GM21367 (cell line): ENCODE data around the gene USP22.

ENCODE experiments used
- ATAC-seq: cut with Tn5 transposase; IDR thresholded peaks from one replicate; pipeline ENCODE4 v1.9.1; 2021; ENCODE audit not compliant: unreplicated experiment

Gene USP22

DNA sequence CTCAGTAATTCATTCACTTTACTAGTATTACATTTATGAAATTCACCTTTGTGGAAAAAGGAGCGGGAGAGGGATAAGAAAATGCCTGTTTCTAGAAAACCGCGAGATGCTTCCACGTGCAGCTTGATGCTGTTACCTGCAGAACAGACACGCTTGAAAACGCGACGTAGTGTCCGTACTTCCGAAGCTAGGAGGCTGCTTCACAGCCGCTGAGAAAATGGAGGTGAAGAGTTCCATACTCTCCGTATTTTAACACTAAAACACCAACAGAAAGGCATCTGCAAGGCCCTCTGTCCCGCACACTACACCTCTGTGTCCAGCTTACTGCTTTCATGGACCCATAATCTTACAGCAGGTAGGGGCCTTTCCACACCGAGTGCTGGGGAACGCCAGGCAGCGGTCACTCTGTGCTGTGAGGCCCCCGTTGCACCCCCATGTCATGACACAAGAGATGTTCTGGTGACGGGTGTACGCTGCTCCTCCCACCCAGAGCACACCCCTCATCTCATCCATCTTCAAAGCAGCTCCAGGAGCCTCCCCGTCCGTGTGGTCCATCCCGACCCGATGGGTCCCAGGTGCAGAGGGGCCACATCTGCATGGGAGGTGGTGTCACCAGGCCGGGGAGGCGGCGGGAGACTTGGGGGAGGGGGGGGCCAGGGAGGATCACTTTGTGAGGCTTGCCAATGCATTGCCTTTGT, 40.4 kb downstream of the USP22 start:
- no peak for ATAC-seq

DNA sequence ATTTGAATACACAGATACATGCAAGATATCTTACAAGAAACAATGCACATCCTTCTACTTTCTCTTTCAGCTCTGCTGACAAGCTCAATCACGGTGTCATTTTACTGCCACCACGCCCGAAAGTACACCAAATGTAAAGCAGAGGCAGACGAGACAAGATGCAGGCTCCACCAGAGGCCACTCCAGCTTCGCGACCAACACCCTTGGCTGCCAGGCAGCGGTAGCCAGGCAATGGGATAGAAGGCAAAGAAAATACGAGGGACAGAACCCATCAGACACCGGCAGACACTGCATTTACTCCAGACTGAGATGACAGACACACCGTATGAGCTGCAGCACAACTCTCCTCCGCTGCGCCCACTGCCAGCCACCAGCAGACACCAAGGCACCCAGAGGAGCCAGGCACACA, 41.0 kb downstream of the USP22 start:
- ATAC-seq, result no peak

DNA sequence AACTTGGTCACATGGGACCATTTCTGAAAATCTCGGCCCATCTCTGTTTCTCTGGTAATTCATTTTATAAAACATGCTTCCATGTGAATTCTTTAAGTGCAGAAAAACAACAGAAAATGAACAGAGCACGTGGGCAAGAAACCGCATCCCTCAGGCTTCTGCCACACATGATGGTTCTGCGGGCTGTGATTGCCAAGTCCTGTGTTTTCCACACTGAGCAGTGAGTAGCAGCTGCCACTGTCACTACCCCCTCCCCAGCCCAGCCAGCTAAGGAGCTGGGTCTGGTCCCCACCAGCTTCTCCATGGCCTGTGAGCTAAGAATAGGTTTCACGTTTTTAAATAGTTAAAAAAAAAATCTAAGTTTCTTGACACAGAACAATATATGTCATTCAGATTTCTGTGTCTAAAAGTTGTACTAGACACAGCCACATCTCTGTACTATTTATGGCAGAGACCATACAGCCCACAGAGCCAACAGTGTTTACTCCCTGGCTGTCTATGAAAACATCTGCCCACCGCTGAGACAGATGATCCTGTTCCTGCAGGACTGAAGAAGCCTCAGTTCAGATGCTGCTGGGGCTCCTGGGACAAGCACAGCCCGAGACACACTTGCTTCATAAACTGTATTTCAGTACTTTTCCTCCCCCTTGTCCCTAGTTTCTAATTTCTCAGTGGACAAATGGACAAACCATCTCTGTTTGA, 41.5 kb downstream of the USP22 start:
- no peak for ATAC-seq

DNA sequence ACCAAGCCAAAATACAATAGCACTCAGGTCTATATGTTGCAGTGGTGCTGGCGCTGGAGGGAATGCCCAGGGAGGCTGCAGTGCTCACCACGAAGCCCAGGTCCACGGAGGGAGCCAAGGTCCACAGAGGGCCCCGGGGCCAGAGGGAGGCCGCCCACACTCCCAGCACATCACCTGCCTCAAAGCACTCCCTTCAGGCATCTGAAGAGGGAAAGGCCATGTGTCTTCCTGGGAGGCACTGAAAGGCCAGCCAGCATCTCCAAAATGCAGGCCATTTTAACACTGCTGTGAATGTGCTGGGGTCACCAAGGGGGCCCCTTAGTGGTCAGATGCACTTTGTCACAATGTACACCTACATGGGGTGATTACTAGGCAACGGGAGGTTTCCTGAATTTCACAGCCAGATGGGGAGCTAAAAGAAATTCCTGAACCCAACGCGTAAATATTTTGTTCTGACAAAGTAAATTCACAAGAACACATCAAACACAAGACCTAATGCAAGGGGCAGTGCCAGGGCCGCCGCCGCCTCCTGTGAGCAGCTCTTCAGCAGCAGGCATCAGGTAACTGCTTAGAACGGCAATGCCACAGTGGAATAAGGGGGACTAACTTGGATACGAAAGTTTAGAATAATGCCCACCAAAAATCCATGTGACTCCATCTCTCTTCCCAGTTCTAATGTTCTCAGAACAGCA, 42.8 kb downstream of the USP22 start:
- ATAC-seq, result no peak

DNA sequence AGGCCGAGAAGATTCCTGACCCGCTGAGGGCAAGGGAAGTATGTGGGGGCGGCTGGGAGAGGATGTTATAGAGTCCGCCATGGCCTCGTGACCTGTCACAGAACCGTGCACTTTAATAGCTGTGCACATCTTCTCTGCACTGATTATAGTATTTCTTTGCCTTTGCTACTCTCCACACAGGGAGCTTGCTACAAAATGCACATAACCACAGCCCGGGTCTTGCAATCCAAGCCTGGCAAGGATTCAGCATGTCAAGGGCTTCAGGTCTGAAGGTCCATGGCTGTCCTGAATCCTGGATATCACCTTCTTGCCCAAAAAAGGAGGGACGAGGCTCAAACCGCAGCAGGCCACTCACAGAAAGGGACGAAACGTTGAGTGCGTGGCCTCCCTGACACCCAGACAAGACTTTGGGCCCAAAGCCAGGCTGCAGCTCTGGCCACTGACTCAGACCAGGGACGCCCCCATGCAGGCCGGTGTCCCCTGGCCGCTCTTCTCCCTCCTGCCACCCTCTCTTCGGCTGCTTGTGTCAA, 43.7 kb downstream of the USP22 start:
- no peak for ATAC-seq

DNA sequence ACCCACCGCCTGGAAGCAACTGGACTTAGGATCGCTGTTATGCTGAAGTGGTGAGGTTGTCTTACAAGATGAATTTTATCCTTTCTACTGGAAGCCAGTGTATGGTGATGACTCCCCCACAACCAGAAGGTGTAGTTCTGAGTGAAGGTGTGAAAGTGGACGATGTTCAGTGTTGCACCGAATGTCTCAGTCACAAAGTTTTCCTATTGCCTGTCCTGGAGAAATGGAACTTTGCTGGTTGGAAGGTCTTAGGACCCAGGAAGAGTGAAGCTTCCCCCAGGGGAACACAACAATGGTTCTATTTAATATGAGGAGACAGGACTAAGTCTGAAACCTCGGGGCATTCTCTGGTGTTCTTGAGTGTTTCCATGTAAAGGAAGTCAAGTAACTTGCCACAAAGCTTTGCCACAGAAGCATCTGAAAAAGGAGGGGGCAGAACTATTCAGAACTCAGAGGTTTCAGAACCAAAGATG, 44.2 kb downstream of the USP22 start:
- ATAC-seq, result no peak

DNA sequence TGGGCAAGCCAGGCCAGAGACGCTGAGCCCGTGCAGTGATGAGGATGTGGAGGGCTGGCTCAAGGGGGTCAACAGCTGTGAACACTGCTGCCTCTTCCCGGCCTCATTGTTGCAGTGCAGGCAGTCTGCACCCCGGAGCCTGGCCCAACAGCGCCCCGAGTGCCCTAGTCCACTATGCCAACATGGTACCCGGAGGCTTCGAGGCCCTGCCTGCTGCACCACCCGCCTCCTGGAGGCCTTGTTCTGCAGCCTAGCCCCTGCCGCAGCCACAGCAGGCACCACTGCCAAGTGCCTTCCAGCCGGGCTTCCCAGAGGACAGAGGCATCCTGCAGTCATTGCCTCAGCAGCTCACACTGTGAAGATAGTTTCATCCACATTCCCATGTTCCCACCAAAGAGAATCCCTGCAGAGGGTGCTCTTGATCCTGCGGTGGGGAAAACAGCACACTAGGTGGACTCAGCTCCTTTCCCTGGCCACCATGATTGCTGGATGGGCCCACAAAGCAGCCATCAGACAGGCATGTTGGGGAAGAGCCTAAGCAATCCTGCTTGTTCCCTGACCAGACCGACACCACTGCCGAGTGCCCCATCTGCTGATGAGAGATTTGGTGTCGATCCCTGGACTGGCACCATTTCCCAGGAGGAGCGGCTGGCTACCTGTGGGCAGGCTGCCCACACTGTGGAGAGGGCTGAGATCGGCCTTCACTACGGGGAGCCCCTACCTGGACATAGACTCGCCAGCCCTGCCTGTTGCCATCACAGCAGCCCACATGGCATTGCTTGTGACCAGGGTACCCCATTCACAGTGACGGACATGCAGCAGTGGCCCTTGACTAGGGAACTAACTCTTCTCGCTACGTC, 44.9 kb downstream of the USP22 start:
- no peak for ATAC-seq

DNA sequence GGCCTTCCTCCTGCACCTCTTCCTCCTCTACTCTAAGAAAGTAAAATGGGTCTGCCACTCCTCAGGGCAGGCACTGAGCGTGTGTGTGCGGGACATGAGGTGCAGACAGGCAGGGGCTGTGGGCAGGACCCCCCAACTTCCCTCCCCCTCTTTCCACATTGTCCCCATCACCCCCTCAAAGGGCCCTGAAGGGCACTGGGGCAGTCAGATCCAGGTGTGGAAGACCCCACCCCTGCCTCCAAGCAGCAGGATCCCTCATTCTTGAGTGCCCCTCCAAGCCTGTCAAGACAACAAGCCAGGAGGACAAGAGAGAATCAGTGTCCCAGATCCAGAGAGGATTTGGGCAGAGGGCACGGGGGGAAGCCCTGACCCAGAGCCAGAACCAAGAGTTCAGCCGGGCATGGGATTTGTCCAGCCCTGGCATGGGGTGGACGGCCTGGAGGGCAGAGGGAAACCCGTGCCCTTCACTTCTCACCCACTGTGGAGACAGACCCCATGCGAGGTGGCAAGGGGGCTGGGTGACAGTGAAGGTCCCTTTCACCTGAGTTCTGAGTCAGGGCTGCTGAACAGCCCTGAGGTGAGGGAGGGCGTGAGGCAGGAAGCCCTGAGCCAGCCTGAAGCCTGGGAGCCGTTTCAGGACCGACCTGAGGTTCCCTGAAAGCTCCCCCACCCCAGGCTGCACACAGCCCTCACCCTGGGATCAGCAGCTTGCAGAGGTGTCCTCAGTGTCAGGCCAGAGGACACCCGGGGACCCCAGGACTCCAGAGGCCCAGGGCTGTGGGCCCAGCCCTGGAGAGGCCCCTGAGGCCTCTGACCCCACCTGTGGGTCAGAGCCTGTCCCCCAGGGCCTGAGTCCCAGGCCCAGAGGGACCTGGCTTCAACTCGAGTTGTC, 45.8 kb downstream of the USP22 start:
- no peak for ATAC-seq

DNA sequence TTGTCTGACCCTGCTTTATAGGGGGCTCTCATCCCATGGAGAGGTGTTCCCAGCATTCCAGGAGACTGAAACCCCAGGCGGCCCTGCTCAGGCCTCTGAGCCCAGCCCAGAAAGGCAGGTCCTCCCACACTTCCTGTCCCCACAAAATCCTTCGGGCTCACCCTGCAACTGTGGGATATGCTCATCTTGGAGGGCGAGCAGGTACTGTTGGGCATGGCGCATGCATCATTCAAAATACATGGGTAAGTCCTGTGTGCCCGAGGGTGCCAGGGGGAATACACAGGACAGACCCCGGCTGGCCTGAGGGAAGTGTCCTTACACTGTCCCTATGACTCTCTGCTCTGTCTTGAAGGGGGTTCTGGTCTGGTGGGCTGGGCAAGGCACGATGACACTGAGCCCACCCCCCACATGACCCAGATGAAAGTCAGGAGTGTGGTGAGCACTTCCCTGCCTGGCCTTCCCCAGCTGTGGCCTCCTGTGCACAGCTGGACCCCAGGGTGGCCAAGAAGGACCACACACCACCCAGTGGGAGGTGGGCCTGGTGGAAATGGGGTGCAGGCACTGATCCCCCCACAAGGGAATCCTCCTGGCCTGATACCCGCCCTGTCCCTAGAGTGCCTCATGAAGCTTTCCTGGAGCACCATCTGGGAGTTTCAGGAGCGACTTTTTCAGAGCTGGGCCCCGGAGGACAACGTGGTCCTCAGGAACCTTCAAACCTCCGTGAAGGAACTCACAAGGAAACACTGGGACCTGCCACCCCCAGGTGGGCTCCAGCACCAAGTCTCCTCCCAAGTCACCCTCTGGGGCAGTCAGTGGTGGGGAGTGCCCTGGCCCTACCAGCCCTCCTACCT, 46.7 kb downstream of the USP22 start:
- no peak for ATAC-seq

DNA sequence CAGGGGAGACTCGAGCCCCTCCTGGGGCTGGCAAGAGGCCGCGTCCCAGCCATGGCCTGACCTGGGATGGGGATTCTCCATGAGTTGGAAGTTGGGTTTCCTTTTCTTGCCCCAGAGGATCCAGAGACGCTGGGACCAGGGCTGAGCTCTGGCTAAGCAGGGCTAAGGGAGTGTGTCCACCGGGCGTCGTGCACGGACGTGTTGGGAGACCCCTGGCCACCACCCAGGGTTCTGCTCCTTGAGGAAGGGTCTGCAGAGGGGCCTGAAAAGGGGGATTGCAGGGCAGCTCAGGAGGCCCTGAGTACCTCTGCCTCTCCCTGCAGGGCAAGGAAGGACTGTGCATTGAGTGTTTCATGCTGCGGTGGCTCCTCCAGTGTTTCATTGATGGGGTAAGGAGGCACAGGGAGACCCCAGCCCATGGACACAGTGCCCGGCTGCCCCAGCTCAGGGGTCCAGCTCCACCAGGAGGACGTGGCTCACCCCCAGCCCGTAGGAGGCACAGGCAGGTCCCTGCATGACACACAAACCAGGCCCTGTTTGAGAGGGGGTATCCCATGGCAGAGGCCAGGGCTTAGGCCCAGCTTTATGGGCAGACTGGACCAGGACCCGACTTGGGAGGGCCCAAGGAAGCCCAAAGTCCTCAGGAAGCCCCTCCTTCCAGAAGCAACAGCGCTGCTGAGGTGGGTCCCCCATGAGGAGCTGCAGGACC, 47.5 kb downstream of the USP22 start:
- no peak for ATAC-seq

DNA sequence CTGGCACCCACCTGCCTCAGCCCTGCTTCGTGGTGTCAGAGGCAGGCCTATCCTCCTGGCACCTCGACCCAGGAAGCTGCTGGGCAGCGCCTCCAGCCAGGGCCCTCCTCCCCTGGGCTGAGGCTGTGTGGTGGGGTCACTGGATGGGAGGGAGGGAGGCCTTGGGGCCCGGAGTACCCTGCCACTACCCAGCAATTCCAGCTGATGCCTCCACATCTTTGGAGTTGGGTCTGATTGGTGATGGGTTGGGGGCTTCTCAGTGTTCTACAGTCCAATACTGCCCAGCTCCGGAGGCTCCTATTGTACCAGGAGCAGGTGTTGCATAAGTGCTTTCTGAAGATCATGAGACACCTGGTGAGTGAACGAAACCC, 48.0 kb downstream of the USP22 start:
- ATAC-seq, result no peak

DNA sequence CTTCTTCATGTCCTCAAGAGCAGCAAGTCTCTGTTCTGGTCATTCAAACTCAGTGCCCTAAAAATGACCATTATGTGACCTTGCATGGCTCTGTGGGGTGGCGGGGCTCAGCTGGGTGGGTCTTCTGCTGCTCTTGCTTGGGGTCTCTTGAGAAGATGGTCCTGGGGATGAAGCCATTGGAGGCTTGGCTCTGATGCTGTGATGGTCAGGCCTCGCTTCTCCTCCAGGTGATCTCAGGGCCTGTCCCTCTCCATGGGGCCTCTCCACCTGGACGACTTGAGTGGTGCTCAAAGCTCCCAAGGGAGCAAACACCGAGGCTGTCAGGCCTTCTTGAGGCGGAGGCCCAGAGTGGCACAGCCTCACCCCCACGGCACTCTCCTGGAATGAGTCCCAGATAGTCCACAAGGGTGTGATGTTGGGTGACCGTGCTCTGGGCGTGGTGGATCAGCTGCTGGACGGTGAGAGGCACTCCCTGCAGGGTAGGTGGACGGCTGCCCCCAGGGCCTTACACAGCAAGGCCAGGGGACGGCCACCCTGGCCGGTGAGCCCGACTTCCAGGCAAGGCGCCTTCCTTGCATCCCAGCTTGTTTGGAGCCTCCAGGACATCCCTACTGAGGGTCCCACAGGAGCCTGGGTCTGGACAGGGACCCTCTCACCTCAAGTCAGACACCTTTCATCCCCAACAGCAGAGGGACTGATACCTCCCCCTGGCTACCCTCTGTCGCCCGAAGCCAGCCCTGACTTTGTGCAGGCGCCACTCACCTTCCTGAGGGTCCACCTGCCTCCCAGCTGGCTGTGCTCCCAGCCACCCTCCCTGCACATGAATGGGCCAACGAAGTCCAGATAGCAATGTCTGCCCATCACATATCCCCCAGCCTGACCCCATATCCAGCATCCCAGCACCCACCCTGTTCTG, 48.7 kb downstream of the USP22 start:
- ATAC-seq, result no peak

DNA sequence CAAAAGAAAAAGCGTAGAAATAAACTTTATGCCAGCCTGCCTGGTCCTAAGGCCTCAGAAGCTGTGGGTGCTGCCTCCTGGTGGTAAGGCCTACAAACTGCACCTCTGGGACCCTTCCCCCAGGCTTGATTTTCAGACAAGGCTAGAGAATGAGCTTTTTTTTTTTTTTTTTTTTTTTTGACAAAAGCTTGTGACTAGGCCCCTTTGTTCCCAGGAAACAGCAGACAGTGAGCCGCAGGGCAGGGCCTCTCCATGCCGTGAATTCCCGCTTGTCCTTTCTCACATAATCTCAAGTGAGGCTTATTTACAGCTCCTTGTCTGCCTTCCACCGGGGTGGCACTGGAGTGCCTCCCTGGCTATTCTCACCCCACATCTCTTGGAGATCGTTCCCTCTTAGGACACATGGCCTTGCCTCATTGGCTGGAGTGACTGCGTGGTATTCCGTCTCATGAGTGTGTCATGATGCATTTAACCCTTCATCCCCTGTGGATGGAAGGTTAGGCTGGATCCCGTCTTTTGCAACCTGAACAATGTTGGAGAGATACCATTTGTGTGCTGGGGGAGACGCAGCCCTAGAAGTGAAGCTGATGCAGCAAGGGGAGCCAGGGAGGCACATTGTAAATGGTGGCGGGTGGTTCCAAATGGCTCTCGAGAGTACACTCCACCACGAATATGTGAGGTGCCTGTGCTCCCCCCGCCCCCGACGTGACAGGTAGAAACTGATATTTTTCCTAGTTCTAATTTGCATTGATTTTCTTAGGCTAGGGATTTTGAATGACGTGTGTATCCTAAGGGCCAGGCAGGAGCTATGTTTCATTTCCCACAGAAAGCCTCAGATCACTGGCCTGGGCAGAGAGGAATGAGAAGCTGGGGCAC, 49.6 kb downstream of the USP22 start:
- no peak for ATAC-seq

DNA sequence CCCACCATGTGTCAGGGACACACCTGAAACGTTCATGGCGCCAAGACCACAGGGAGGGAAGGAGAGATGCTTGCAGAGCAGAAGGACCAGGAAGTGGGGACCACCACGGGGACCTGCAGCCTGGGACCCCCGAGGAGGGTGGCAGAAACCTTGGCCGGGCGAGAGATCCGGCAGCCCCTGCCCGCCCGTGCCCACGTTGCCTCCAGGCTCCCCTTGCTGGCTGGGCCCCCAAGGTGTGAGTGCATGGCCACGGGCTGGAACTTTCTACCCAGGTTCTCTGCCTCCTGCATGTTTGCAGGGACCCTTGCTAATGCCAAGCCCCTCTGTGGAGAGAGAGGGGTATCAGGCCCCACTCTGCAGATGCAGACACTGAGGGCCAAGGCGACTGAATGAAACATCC, 50.4 kb downstream of the USP22 start:
- ATAC-seq, result no peak

DNA sequence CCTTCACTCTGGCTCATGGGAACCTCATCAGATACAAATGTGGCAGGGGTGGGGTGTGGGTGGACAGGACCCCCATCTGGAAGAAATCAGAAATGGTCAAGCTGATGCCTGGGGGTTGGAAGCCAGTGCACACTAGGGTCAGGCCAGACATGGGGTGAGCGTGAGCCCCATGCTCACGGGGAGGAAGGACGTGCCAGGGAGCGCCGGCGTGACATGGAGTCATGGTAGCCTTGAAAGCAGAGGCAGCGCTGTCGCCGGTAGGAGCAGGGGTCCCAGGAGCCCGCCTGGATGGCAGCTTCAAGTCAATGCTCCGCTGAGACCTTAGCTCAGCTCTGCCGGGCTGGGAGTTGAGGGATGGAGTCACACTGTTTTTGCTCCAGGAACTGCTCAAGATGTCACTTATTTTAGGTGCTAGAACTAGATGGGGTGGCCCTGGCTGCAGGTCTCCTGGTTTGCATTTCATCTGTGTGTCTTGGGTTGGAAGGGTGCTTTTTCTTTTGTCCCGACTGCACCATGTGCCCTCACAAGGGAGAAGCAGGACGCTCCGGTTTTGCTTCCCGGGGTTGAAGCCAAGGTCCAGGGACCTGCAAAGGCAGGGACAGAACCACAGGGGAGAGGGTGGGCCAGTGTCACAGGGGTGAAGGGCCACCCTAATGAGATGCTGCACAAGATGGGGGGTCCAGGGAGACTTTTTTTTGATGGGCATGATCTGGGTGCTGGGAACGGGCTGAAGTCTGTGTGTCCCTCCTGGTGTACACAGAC, 51.4 kb downstream of the USP22 start:
- ATAC-seq, result no peak
